ENCODE results near the gene DAB1. TPM values are rescaled to one million over a fixed set of nuclear protein-coding genes. Genes with fewer than 3 reads are reported as not detected.

The DAB1 gene
- total RNA-seq, 1 donor from 2014 or later, result not detected

- no peak for DNase-seq (ENCODE audit: low read depth)
Observed at GRCh38 chr1:56986397-56986796, 437.5 kb downstream of the DAB1 start.

DNA sequence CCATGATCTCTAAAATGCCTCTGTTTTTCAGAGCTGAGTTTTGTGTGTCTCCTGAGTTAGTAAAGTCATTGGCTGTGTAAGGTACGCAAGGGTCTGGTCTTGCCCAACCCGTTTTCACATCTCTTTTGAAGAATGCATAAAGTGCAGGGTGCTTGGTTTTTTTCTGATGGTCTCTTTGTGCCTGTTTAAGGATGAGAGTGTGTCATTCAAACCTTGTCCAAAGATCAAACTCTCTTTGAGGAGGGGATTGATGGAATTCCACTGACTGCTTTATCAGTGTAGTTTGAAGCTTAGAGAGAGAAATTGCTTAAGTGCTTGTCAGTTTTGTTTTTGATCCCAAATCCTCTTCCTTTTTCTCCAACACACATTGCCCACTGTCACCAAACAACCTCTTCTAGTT, 438.0 kb downstream of the DAB1 start:
- DNase-seq (ENCODE audit: low read depth), result no peak

- no peak for DNase-seq (ENCODE audit: low read depth)
Observed at GRCh38 chr1:56983484-56983883, 440.4 kb downstream of the DAB1 start.

DNA sequence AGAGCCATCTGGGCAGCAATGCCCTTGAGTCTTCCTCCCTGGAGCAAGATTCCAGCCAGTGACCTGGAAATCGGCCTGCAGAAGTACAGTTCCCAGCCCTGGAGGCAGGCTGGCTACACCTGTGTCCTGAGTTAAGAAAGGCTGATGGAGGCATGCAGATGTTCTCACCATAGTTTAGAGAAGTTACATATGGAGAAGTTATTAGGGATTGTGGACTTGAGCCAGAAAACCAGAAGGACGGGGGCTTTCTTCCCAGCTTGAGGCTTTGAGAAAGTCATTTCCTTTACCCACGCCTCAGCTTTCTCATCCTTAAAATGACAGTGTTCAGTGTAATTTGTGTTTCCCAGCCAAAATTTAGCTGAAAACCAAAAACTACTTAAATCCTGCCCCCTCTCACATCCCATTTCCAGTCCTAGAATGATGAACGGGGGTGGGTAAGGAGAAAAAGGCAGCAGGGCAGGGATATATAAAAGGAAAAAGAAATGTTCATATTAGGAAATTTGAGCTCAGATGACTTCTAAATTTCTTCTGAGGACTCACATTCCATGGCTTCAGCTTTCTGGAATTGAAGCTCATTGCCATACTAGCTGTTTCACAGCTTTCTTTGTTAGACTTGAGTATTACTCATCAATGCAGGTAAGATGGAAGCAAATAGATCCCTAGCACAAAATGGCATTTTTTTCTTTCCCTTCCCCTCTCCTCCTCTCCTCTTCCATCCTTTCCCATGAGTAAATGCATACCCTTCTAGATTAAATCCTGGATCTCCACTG, 443.7 kb downstream of the DAB1 start:
- DNase-seq (ENCODE audit: low read depth), result no peak

DNA sequence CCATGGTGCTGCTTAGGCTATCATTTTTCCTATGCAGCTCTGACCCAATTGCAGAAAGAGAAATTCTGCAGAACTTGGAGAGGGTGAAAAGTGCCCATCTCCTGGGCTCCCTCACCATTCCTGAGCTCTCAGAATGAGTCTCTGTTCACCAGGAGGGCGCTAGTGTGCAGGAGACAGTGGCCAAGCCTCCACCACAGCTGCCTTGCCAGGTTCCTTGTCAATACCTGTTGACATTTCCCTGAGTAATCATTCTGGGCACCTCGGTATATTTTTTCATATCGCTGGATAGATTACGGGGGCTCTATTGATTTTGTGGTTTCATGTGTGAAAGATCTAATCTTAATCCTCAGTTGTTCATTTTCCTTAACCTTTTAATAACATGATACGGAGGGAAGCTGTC, 445.0 kb downstream of the DAB1 start:
- no peak for DNase-seq (ENCODE audit: low read depth)

- no peak for DNase-seq (ENCODE audit: low read depth)
Observed at GRCh38 chr1:56977910-56978309, 445.9 kb downstream of the DAB1 start.

GRCh38 chr1:56975446-56975845, 448.4 kb downstream of the DAB1 start:
- DNase-seq (ENCODE audit: low read depth), result no peak

DNA sequence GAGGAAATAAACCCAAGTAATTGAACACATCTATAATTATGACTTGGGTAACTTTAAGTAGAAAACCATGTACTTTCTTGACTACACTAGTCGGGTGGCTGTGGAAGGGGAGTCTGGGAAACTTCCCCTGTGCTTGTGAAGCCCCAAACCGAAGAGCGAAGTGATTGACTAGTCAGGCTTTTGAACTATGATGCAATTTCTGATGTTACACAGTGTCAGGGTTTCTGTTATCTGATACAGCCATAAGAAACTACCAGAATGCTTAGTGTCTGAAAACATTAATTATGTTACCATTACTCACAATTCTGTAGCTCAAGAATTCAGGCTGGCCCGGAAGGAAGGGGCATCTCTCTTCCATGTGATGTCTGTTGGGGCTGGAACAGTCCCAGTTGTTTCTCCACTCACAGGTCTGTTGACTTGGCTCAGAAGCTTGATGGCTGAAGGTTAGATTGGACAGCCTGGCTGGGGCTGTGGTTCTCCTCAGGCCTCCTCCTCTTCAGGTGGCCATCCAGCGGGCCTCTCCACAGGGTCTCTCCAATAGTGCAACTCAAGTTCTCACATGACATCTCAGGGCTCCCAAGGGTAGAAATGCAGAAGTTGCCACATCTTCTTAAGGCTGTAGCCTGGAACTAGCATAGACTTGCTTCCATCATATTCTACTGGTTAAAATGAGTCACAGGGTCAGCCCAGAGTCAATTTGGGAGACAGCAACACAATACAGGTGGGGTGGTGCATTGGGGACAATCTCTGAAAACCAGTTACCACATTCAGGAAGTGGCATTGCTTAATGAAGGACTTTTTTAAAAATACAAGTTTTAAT, 449.7 kb downstream of the DAB1 start:
- no peak for DNase-seq (ENCODE audit: low read depth)

DNA sequence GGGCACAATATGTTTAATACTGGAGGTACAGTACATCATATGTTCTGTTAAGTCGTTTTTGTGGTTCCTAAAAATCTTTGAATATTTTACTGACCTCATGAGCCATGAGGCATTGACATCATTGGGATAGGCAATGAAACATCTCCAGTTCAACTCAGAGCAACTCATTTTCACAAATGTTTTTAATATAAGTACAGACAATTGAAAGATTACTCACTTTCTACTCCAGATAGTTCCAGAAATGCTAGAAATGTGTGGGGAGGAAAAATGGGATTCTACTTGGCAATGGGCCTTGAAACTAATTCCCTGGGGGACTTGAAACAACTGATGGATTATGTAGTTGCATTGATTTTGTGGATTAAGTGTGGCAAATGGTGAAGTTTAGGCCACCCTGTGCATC, 450.9 kb downstream of the DAB1 start:
- DNase-seq (ENCODE audit: low read depth), result no peak

- DNase-seq (ENCODE audit: low read depth), result no peak
Observed at GRCh38 chr1:56970280-56970679, 453.6 kb downstream of the DAB1 start.

GRCh38 chr1:56968878-56969495, 454.9 kb downstream of the DAB1 start:
- no peak for DNase-seq (ENCODE audit: low read depth)

DNA sequence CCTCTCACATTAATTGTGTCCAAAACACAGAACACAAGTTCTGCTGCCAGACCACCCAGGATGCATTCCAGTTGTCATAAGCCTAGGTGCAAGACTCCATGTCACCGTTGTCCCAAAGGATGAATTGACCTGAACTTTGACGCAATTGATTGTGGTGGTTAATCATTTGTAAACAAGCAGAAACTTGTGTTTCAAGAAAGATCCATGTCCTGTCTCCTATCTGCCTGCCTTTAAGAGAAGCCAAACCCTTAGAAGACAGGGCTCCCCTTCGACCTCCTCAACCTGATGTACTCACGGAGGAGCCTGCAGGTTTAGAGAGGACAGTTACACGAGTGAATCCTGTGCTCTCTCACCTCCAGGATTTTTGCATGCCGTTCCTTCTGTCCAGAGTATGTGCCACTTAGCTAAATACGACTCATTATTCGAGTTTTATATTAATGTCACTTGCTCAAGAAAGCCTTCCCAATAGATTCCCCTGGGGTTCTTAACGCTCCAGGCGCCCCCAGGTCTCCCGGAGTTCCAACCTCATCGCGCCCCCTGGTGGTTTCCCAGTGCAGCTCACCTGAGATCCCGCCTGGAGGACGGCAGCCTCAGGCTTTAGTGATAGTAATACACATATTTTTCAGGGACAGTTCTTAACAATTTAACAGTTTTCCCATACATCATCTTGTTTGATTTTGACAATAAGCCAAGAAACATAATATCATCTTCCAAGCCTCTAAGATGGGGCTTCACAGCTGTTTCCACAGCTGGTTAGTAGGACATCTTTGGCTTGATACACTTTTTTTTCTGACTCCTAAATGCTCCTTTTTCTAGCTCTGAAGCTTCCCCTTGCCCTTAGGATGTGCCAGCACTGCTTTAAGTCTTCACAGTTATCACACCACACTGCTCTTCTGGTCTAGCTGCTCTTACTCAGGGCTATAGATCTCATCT, 455.7 kb downstream of the DAB1 start:
- no peak for DNase-seq (ENCODE audit: low read depth)

- no peak for DNase-seq (ENCODE audit: low read depth)
Observed at GRCh38 chr1:56967355-56967754, 456.5 kb downstream of the DAB1 start.

GRCh38 chr1:56966698-56966999, 457.2 kb downstream of the DAB1 start:
- DNase-seq (ENCODE audit: low read depth), result no peak

DNA sequence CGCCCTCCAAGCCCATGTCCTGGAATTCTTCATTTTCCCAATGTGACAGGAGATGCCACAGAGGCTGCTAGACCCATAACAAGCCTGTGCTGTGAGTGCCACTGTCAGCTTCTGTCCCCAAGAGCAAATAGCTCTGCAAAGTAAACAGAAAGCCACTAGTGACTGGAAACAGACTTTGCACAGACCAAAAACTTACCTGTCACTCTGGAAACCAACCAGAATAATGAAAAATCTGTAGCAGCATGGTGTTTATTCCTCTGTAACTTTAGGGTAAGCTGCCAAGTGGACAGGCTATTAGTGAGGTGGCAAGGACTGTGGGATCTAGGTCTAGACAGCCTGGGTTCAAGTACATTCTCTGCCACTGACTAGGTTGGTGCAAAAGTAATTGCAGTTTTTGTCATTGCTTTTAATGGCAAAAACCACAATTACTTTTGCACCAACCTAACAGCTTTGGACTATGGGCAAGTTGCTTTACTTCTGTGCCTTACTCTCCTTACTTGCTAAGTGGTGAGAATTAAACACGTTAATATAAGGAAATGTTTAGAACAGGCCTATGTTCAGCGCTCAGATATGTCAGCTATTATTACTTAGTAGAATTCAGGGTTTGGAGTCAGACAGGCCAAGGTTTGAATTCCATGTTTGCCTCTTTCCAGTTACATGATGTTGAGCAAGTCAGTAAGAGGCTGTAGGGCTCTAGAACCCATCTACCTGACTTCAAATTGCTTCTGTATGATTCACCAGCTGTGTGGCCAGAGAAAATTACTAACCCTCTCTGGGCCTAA, 457.8 kb downstream of the DAB1 start, which contains the start of gene C8B:
Gene C8B (minus strand): TSS at position 100 of the 782 bp plus-strand sequence. CDS start 67 bp downstream, at position 33.
- DNase-seq (ENCODE audit: low read depth), result no peak

DNA sequence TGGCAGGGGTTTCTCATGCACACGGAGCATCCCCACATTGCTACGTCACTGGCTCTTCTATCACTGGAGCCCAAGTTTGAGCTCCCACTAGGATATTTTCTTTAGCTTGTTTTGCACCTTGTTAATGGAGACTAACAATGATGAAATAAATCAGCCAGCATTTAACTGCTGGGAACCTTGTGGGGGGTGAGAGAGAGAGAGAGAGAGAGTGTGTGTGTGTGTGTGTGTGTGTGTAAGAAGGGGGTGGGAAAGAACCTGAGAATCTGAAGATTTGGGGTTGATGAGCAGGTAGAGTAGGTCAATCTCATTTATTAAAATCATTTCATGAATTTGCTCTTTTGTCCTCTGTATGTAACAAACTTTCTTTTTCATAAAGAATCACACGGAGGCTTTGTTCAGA, 458.7 kb downstream of the DAB1 start:
- DNase-seq (ENCODE audit: low read depth), result no peak

DNA sequence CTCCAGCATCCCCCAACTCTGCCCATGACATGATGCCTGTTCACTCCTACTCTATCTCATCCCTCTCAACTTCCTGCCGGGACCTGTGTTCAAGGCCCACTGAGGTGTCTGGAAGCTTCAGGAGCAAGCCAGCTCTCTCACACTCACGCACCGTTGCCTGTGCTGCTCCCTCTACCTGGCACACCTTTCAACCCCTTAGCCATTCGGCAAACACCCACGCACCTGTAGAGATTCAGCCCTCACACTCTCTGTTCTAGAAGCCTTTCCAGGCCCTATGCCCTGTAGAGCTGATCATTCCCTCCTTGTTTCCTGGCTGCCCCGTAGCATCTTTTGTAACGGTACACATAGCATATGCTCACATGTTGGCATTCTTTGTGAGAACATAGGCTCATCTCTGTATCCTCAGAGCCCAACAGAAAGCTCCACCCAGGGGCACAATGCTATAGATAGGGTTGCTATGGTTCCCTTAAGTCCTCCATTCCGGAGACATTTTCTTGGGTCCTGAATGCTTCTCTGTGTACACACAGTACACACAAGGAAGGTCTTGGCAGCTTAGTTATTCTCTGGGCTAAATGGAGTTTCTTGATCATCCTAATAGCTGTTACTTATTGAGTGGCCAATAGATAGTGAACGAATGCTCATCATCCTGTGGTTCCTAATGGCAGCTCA, 459.4 kb downstream of the DAB1 start:
- DNase-seq (ENCODE audit: low read depth), result no peak

DNA sequence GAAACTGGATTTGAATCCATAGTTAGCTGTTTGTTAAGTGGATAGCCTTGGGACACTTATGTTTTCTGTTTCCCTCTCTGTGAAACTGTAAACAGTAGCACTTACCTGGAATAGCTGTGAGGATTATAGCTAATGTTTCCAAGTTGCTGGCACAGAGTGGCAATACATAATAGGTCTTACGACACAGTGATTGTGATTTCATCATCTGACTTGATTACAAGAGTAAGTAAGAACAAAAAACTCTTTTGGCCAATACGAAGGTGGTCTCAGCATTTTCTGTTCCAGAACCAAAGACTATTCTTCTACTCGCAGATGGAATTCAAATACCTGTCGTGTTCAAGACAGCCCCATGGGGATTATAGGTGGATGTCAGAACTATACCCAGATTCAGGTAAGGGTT, 460.2 kb downstream of the DAB1 start:
- DNase-seq (ENCODE audit: low read depth), result no peak

DNA sequence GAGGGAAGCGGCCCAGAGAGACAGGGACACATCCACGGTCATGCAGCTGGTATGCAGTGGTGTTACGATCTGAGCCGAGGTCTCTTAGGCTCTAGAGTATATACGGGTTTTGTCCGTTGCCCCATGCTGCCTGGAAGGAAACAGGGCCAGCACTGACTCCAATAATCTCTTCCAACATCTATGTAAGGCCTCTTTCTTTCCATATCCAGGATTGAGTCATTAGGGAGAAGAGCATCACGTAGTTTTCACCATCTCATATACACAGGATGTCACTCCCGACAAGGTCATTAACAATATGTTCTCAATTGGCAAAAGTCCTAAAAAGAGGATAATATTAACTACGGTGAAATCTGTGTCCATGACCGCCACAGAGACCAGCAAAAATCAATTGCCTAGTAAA, 462.4 kb downstream of the DAB1 start:
- DNase-seq (ENCODE audit: low read depth), result no peak

DNA sequence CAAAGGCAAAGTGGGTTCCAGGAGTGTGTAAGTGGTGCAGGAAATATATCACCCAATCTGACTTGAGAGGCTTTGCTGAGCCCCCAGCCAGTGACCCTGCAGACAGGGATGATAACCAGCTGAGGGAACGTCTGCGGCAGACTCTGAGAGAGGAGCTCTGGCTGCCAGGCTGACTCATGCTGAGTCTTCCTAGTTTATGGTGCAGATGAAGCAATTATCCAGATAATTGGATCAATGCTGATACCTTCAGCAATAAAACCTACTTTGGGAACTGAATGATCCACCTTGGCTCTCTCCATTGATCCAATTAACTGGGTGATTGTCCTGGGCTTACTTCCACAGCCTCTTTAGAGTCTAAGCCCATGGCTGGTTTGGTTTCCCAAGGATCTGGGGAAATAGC, 465.3 kb downstream of the DAB1 start:
- DNase-seq (ENCODE audit: low read depth), result no peak

Measured in myocyte (in vitro differentiated cells).